Ishikawa (cell line): ENCODE data around the gene DSTN.

Experiments used
- CEBPB ChIP-seq: IDR thresholded peaks from 2 replicates; pipeline ENCODE4 v1.6.1; 2012
- CREB1 ChIP-seq: IDR thresholded peaks from 2 replicates; pipeline ENCODE4 v1.6.1; 2012; ENCODE audit warnings: low read depth
- EGR1 ChIP-seq: IDR thresholded peaks from 2 replicates; pipeline ENCODE4 v1.6.1; 2012
- EP300 ChIP-seq: IDR thresholded peaks from 2 replicates; pipeline ENCODE4 v1.6.1; 2012; ENCODE audit warnings: borderline replicate concordance
- FOXM1 ChIP-seq: IDR thresholded peaks from 2 replicates; pipeline ENCODE4 v1.6.1; 2012; ENCODE audit warnings: low read depth, borderline replicate concordance
- MAX ChIP-seq: IDR thresholded peaks from 2 replicates; pipeline ENCODE4 v1.6.1; 2012
- NFIC ChIP-seq: IDR thresholded peaks from 2 replicates; pipeline ENCODE4 v1.6.1; 2012
- RAD21 ChIP-seq: IDR thresholded peaks from 2 replicates; pipeline ENCODE4 v1.6.1; 2012; ENCODE audit warnings: low read depth
- REST ChIP-seq: IDR thresholded peaks from 2 replicates; pipeline ENCODE4 v1.6.1; 2012; ENCODE audit warnings: low read depth, mild to moderate bottlenecking
- TAF1 ChIP-seq: IDR thresholded peaks from 2 replicates; pipeline ENCODE4 v1.6.1; 2012; ENCODE audit warnings: low read depth, mild to moderate bottlenecking
- TCF12 ChIP-seq: IDR thresholded peaks from 2 replicates; pipeline ENCODE4 v1.6.1; 2012; ENCODE audit warnings: low read depth
- TEAD4 ChIP-seq: IDR thresholded peaks from 2 replicates; pipeline ENCODE4 v1.6.1; 2012
- USF1 ChIP-seq: IDR thresholded peaks from 2 replicates; pipeline ENCODE4 v1.6.1; 2012
- YY1 ChIP-seq: IDR thresholded peaks from 2 replicates; pipeline ENCODE4 v1.6.1; 2012; ENCODE audit warnings: low read depth
- ZBTB7A ChIP-seq: IDR thresholded peaks from 2 replicates; pipeline ENCODE4 v1.6.1; 2012; ENCODE audit warnings: low read depth

The DSTN gene

GRCh38 chr20:17640146-17640874 is 70.4 kb downstream of the DSTN start:
- TF ChIP-seq TEAD4 (no peak), CREB1 (no peak)

- no peak for TF ChIP-seq TAF1
These were observed 71.1 kb downstream of the DSTN start for GRCh38 chr20:17640875-17641378.

GRCh38 chr20:17641520-17641964 is 71.7 kb downstream of the DSTN start:
- no peak for TF ChIP-seq CREB1
- TF ChIP-seq YY1: no peak
- TF ChIP-seq MAX: no peak
- TF ChIP-seq CEBPB: no peak
- no peak for TF ChIP-seq ZBTB7A
- TF ChIP-seq TEAD4: no peak
- no peak for TF ChIP-seq USF1
- no peak for TF ChIP-seq RAD21
- TF ChIP-seq FOXM1: no peak
- no peak for TF ChIP-seq TAF1
- no peak for TF ChIP-seq NFIC

GRCh38 chr20:17641993-17642392 is 72.1 kb downstream of the DSTN start:
- TF ChIP-seq FOXM1: no peak

GRCh38 chr20:17642404-17643269 is 72.8 kb downstream of the DSTN start:
- TF ChIP-seq CEBPB (no peak), USF1 (no peak), NFIC (no peak), REST (no peak), CREB1 (no peak), ZBTB7A (no peak), FOXM1 (no peak), EGR1 (no peak), TAF1 (no peak), MAX (no peak), YY1 (no peak), EP300 (no peak), TCF12 (no peak), RAD21 (no peak), TEAD4 (no peak)

- TF ChIP-seq EGR1 (no peak), YY1 (no peak), NFIC (no peak), MAX (no peak), REST (no peak), RAD21 (no peak), EP300 (no peak), TEAD4 (no peak), CREB1 (no peak), TAF1 (no peak)
These were observed 73.8 kb downstream of the DSTN start for GRCh38 chr20:17643531-17644188.
